HG03108 (cell line): ENCODE results near the gene CHD9.
"Not testable (repeated sequence)": the region's sequence is repeated elsewhere in the genome, so short reads cannot be mapped to it uniquely, and the experiment has no call there.

Experiments used
- ATAC-seq: cut with Tn5 transposase; IDR thresholded peaks from one replicate; pipeline ENCODE4 v1.9.1; 2021; ENCODE audit warnings: moderate library complexity; ENCODE audit not compliant: unreplicated experiment

The CHD9 gene

GRCh38 chr16:53185741-53186140, 130.9 kb downstream of the CHD9 start:
- ATAC-seq: not testable (repeated sequence)

GRCh38 chr16:53187775-53188174, 133.0 kb downstream of the CHD9 start:
- no peak for ATAC-seq

- ATAC-seq: no peak
These were observed 136.6 kb downstream of the CHD9 start for GRCh38 chr16:53191413-53191812.

GRCh38 chr16:53198933-53199332, 144.1 kb downstream of the CHD9 start:
- no peak for ATAC-seq

- ATAC-seq: no peak
These were observed 147.1 kb downstream of the CHD9 start for GRCh38 chr16:53201900-53202299.

GRCh38 chr16:53202398-53202797, 147.6 kb downstream of the CHD9 start:
- no peak for ATAC-seq

GRCh38 chr16:53207810-53208752, 153.3 kb downstream of the CHD9 start:
- ATAC-seq: peak; percentile 88

GRCh38 chr16:53209429-53209828, 154.6 kb downstream of the CHD9 start:
- no peak for ATAC-seq

GRCh38 chr16:53209877-53210276, 155.1 kb downstream of the CHD9 start:
- no peak for ATAC-seq

GRCh38 chr16:53211253-53211652, 156.5 kb downstream of the CHD9 start:
- no peak for ATAC-seq

- no peak for ATAC-seq
These were observed 158.1 kb downstream of the CHD9 start for GRCh38 chr16:53212893-53213223.

GRCh38 chr16:53213542-53213941, 158.8 kb downstream of the CHD9 start:
- ATAC-seq: no peak

GRCh38 chr16:53216798-53217197, 162.0 kb downstream of the CHD9 start:
- ATAC-seq: no peak

- no peak for ATAC-seq
These were observed 164.6 kb downstream of the CHD9 start for GRCh38 chr16:53219371-53219770.

- ATAC-seq: no peak
These were observed 165.1 kb downstream of the CHD9 start for GRCh38 chr16:53219795-53220454.

GRCh38 chr16:53220585-53220984, 165.8 kb downstream of the CHD9 start:
- no peak for ATAC-seq

GRCh38 chr16:53224951-53225533, 170.3 kb downstream of the CHD9 start:
- no peak for ATAC-seq

- ATAC-seq: no peak
These were observed 178.2 kb downstream of the CHD9 start for GRCh38 chr16:53232826-53233529.

- ATAC-seq: no peak
These were observed 180.0 kb downstream of the CHD9 start for GRCh38 chr16:53234836-53235235.

- ATAC-seq: no peak
These were observed 181.1 kb downstream of the CHD9 start for GRCh38 chr16:53235851-53236250.

- ATAC-seq: no peak
These were observed 194.5 kb downstream of the CHD9 start for GRCh38 chr16:53249331-53249730.
